BE2C (cell line): ENCODE data around the gene BARX1. TPM values are rescaled to one million over a fixed set of nuclear protein-coding genes. Genes with fewer than 3 reads are reported as not detected.
A peak's percentile ranks its signal among the peaks of the same experiment; 100 is the strongest.

Experiments used
- DNase-seq: peaks from one replicate; pipeline ENCODE4 v3.0.0-alpha.2; 2020
- H3K27me3 ChIP-seq: fragments of 250-450 bp; sonication (Bioruptor Pico); 2 replicates; pipeline ENCODE4 v1.5.1; 2020; ENCODE audit warnings: mild to moderate bottlenecking
- H3K36me3 ChIP-seq: fragments of 250-450 bp; sonication (Bioruptor Pico); 2 replicates; pipeline ENCODE4 v1.5.1; 2020; ENCODE audit warnings: mild to moderate bottlenecking
- H3K4me1 ChIP-seq: fragments of 250-450 bp; sonication (Bioruptor Pico); 2 replicates; pipeline ENCODE4 v1.5.1; 2020
- H3K4me3 ChIP-seq: 2 replicates; pipeline ENCODE4 v1.5.1; 2011; ENCODE audit warnings: low read depth, low read length
- H3K9me3 ChIP-seq: fragments of 250-450 bp; sonication (Bioruptor Pico); 2 replicates; pipeline ENCODE4 v1.5.1; 2020
- CTCF ChIP-seq: IDR thresholded peaks from 2 replicates; pipeline ENCODE4 v1.5.1; 2012; ENCODE audit warnings: mild to moderate bottlenecking, low read depth, low read length
- polyA plus RNA-seq: library from polyadenylated mRNA; unstranded; fragments of >200 nt; gene quantifications from one replicate; pipeline ENCODE4 v1.2.1, GENCODE V29; 2012; ENCODE audit warnings: low read depth, missing spikeins; ENCODE audit not compliant: insufficient read length, insufficient read depth

BARX1 gene
- 0.66 TPM for polyA plus RNA-seq

GRCh38 chr9:93955111-93955980 is at the start of gene BARX1:
BARX1 (minus strand) TSS chr9:93955355; CDS start chr9:93955146, 209 bp downstream.
- no peaks in the 10 kb centered on the region for H3K9me3 ChIP-seq
- H3K4me3 ChIP-seq = no peak within 1 kb of the TSS
- H3K36me3 ChIP-seq = no peaks in the 10 kb centered on the region
- H3K27me3 ChIP-seq = peaks cover 97% of the 10 kb centered on the region
- DNase-seq = no peak
- TF ChIP-seq CTCF = no peak
- H3K4me1 ChIP-seq = no peaks in the 10 kb centered on the region

- no peak overlapping the region for H3K4me3 ChIP-seq
- no peaks in the 10 kb centered on the region for H3K9me3 ChIP-seq
- TF ChIP-seq CTCF = peak; percentile 91
- H3K36me3 ChIP-seq = no peaks in the 10 kb centered on the region
- H3K27me3 ChIP-seq = peaks cover 6% of the 10 kb centered on the region; the same call in 1 of the 2 replicates
- peak; percentile 63 for DNase-seq
- H3K4me1 ChIP-seq = no peaks in the 10 kb centered on the region
These were observed 47.4 kb upstream of the BARX1 start for GRCh38 chr9:94002316-94003140.

- no peaks in the 10 kb centered on the region for H3K9me3 ChIP-seq
- no peak overlapping the region for H3K4me3 ChIP-seq
- no peak for TF ChIP-seq CTCF
- no peak for DNase-seq
- H3K27me3 ChIP-seq = no peaks in the 10 kb centered on the region; the same call in 1 of the 2 replicates
- no peaks in the 10 kb centered on the region for H3K36me3 ChIP-seq
- H3K4me1 ChIP-seq = no peaks in the 10 kb centered on the region
These were observed 41.7 kb upstream of the BARX1 start for GRCh38 chr9:93996863-93997262.

GRCh38 chr9:93996367-93996766 is 41.2 kb upstream of the BARX1 start:
- no peaks in the 10 kb centered on the region; the same call in 1 of the 2 replicates for H3K27me3 ChIP-seq
- no peaks in the 10 kb centered on the region for H3K9me3 ChIP-seq
- H3K4me3 ChIP-seq = no peak overlapping the region
- no peak for DNase-seq
- H3K4me1 ChIP-seq = no peaks in the 10 kb centered on the region
- TF ChIP-seq CTCF = no peak
- no peaks in the 10 kb centered on the region for H3K36me3 ChIP-seq

- TF ChIP-seq CTCF = no peak
- no peaks in the 10 kb centered on the region for H3K36me3 ChIP-seq
- DNase-seq = no peak
- no peaks in the 10 kb centered on the region for H3K4me1 ChIP-seq
- no peaks in the 10 kb centered on the region for H3K9me3 ChIP-seq
- no peaks in the 10 kb centered on the region; the same call in none of the 2 replicates for H3K27me3 ChIP-seq
- H3K4me3 ChIP-seq = no peak overlapping the region
These were observed 39.4 kb upstream of the BARX1 start for GRCh38 chr9:93994545-93994944.
